Upper lobe of right lung (tissue), 1 donor: Measurements from ENCODE around the gene ARSH. TPM values are rescaled to one million over a fixed set of nuclear protein-coding genes. Genes with fewer than 3 reads are reported as not detected.

Experiments used
- ATAC-seq: fragments of 200-7000 bp; cut with Tn5 transposase; one replicate; pipeline ENCODE4 v1.9.1; 2020; ENCODE audit warnings: mild to moderate bottlenecking, moderate library complexity
- DNase-seq: peaks from one replicate; pipeline ENCODE4 v3.0.0-alpha.2; 2020
- H3K27ac ChIP-seq: fragments of 200-600 bp; one replicate; pipeline ENCODE4 v1.8.0; 2022
- H3K27me3 ChIP-seq: fragments of 200-600 bp; one replicate; pipeline ENCODE4 v1.8.0; 2022; ENCODE audit warnings: mild to moderate bottlenecking
- H3K36me3 ChIP-seq: fragments of 200-600 bp; one replicate; pipeline ENCODE4 v1.8.0; 2022
- H3K4me1 ChIP-seq: fragments of 200-600 bp; one replicate; pipeline ENCODE4 v1.8.0; 2022
- H3K4me3 ChIP-seq: fragments of 200-600 bp; one replicate; pipeline ENCODE4 v1.8.0; 2022; ENCODE audit warnings: mild to moderate bottlenecking
- H3K9me3 ChIP-seq: fragments of 200-600 bp; one replicate; pipeline ENCODE4 v1.8.0; 2022
- CTCF ChIP-seq: fragments of 200-600 bp; IDR thresholded peaks from one replicate; pipeline ENCODE4 v1.8.0; 2022; ENCODE audit warnings: antibody characterized with exemption
- intact Hi-C: fragments of 100-400 bp; cut with DNase I; formaldehyde crosslinking; loops from one replicate; pipeline ENCODE4 v1.11.0; 2022
- total RNA-seq: library from RNA; stranded (reverse); fragmentation: NEBNext Ultra II Directional; extraction: Animal tissue kit (Norgen Biotek cat#: 25700); gene quantifications from one replicate; pipeline ENCODE4 v1.2.1, GENCODE V29; 2021
- donor health status: DM: no; HTN: yes; CAD: no; lungs with severe emphysema.

ARSH gene
- total RNA-seq, 1 donor from 2014 or later, result not detected

GRCh38 chrX:3017492-3017891 lies 11.1 kb downstream of the ARSH start:
- no peak for DNase-seq
- no peak for ATAC-seq
- H3K27me3 ChIP-seq, result no peaks in the 10 kb centered on the region
- intact Hi-C loops, result no loop called here
- no peak overlapping the region for H3K27ac ChIP-seq
- TF ChIP-seq CTCF, result no peak
- no peaks in the 10 kb centered on the region for H3K4me1 ChIP-seq
- H3K4me3 ChIP-seq, result no peak overlapping the region
- H3K36me3 ChIP-seq, result no peaks in the 10 kb centered on the region
- no peaks in the 10 kb centered on the region for H3K9me3 ChIP-seq

GRCh38 chrX:3024176-3024575 lies 17.8 kb downstream of the ARSH start:
- no peak overlapping the region for H3K27ac ChIP-seq
- H3K36me3 ChIP-seq, result no peaks in the 10 kb centered on the region
- no peak for TF ChIP-seq CTCF
- DNase-seq (no peak), ATAC-seq (no peak)
- H3K4me1 ChIP-seq, result no peaks in the 10 kb centered on the region
- no peaks in the 10 kb centered on the region for H3K27me3 ChIP-seq
- intact Hi-C loops, result no loop called here
- no peaks in the 10 kb centered on the region for H3K9me3 ChIP-seq
- no peak overlapping the region for H3K4me3 ChIP-seq

- H3K4me1 ChIP-seq, result no peaks in the 10 kb centered on the region
- H3K9me3 ChIP-seq, result no peaks in the 10 kb centered on the region
- ATAC-seq (no peak), DNase-seq (no peak)
- H3K27me3 ChIP-seq, result no peaks in the 10 kb centered on the region
- TF ChIP-seq CTCF, result no peak
- H3K27ac ChIP-seq, result no peak overlapping the region
- H3K36me3 ChIP-seq, result no peaks in the 10 kb centered on the region
- intact Hi-C loops, result no loop called here
- H3K4me3 ChIP-seq, result no peak overlapping the region
Measured at GRCh38 chrX:3026074-3026815, 19.9 kb downstream of the ARSH start.

- intact Hi-C loops, result no loop called here
- no peak for ATAC-seq
- TF ChIP-seq CTCF, result no peak
- H3K27ac ChIP-seq, result no peak overlapping the region
- H3K4me3 ChIP-seq, result no peak overlapping the region
- H3K9me3 ChIP-seq, result no peaks in the 10 kb centered on the region
- DNase-seq, result no peak
- no peaks in the 10 kb centered on the region for H3K4me1 ChIP-seq
- H3K27me3 ChIP-seq, result no peaks in the 10 kb centered on the region
- H3K36me3 ChIP-seq, result no peaks in the 10 kb centered on the region
Measured at GRCh38 chrX:3029129-3029528, 22.8 kb downstream of the ARSH start.

GRCh38 chrX:3037218-3037617 lies 30.9 kb downstream of the ARSH start:
- no peak for DNase-seq
- ATAC-seq, result no peak
- intact Hi-C loops, result no loop called here
- no peaks in the 10 kb centered on the region for H3K4me1 ChIP-seq
- H3K36me3 ChIP-seq, result no peaks in the 10 kb centered on the region
- TF ChIP-seq CTCF, result no peak
- H3K27ac ChIP-seq, result no peak overlapping the region
- no peaks in the 10 kb centered on the region for H3K9me3 ChIP-seq
- no peaks in the 10 kb centered on the region for H3K27me3 ChIP-seq
- H3K4me3 ChIP-seq, result no peak overlapping the region

- ATAC-seq (no peak), DNase-seq (no peak)
- no peaks in the 10 kb centered on the region for H3K4me1 ChIP-seq
- H3K9me3 ChIP-seq, result no peaks in the 10 kb centered on the region
- H3K4me3 ChIP-seq, result no peak overlapping the region
- H3K27me3 ChIP-seq, result no peaks in the 10 kb centered on the region
- no peak overlapping the region for H3K27ac ChIP-seq
- no peaks in the 10 kb centered on the region for H3K36me3 ChIP-seq
- TF ChIP-seq CTCF, result no peak
- intact Hi-C loops, result no loop called here
Measured at GRCh38 chrX:3044196-3044595, 37.9 kb downstream of the ARSH start.
